ENCODE measurements around the gene SNCB. TPM values are rescaled to one million over a fixed set of nuclear protein-coding genes. Genes with fewer than 3 reads are reported as not detected.

SNCB gene
- total and polyA plus RNA-seq, 2 of the 8 experiments (the other 6 are each of a cell fraction or from before 2014, with no cell fraction given) = 4.2 to 5.9 TPM

- H3K14ac ChIP-seq (ENCODE audit: insufficient read length) = no peak overlapping the region
- peak overlapping the region; percentile 6 for H4K91ac ChIP-seq (replicated peaks; ENCODE audit: insufficient read length, low read length)
- no peak overlapping the region for H3K4me3 ChIP-seq (ENCODE audit: extremely low read depth in 1 of 4, insufficient read depth in 2 of 4, low read depth in 3 of 4, low read length in 4 of 4)
- POLR2A ChIA-PET (ENCODE audit: partially characterized antibody) = interaction anchor here (0.7 to 2.0 kb wide), 7 partner anchors 8 to 192 kb away, joined by 3 to 4 read pairs (median 3); no protein-coding TSS in a partner anchor
- no peak overlapping the region; the same call in 1 of the 2 replicates for H2BK12ac ChIP-seq (ENCODE audit: low read depth, low read length)
- no peak overlapping the region for H3K9ac ChIP-seq (replicated peaks in 1 of 4; ENCODE audit: extremely low read depth in 1 of 4, low read depth in 3 of 4, low read length in 3 of 4)
- 90% methylated on average over 6 of the region's 8 CpGs; no CpG with 5 or more reads in 1 of the 2 experiments for WGBS, 2 experiments (ENCODE audit: extremely low coverage in 1 of 2, insufficient coverage in 1 of 2, insufficient read length in 1 of 2, insufficient replicate concordance in 2 of 2, low coverage in 1 of 2, low lambda C conversion rate in 2 of 2, missing lambda C conversion rate in 1 of 2)
- no peaks in the 10 kb centered on the region for H4K20me1 ChIP-seq (replicated peaks in 1 of 2; ENCODE audit: control insufficient read depth in 1 of 2, insufficient read depth in 2 of 2, low read length in 2 of 2)
- H3K79me2 ChIP-seq (ENCODE audit: control insufficient read depth in 1 of 2, insufficient read depth in 2 of 2, low read length in 2 of 2) = no peaks in the 10 kb centered on the region
- H3K4me2 ChIP-seq (ENCODE audit: insufficient read depth in 1 of 2, low read depth in 2 of 2, low read length in 2 of 2) = no peak overlapping the region
- CTCF ChIA-PET (ENCODE audit: partially characterized antibody) = interaction anchor here (0.6 to 35.1 kb wide), 7 partner anchors 11 to 287 kb away, joined by 3 to 859 read pairs (median 3); no protein-coding TSS in a partner anchor
- H3K4ac ChIP-seq (replicated peaks; ENCODE audit: insufficient read length, low read depth, low read length) = no peak overlapping the region
- no peak overlapping the region for H2AFZ ChIP-seq (ENCODE audit: low read length)
- no peaks in the 10 kb centered on the region; a peak in 1 of 7 replicates for H3K27me3 ChIP-seq (replicated peaks in 1 of 4; ENCODE audit: control insufficient read depth in 3 of 4, extremely low read depth in 1 of 4, insufficient read depth in 3 of 4, low read length in 3 of 4)
- no peak overlapping the region for H2BK120ac ChIP-seq (replicated peaks; ENCODE audit: low read depth, low read length)
- H3K36me3 ChIP-seq (ENCODE audit: control insufficient read depth in 2 of 4, insufficient read depth in 4 of 4, low read length in 3 of 4) = no peaks in the 10 kb centered on the region
- peaks cover 0 to 14% (median 6%) of the 10 kb centered on the region in 4 experiments; a peak in 6 of 7 replicates for H3K4me1 ChIP-seq (replicated peaks in 1 of 4; ENCODE audit: control insufficient read depth in 3 of 4, insufficient read depth in 4 of 4, low read length in 3 of 4)
- no peak for DNase-seq (ENCODE audit: low read depth in 1 of 2, low spot score in 2 of 2)
- H2BK20ac ChIP-seq (ENCODE audit: low read length) = no peak overlapping the region
- no peak overlapping the region; the same call in 1 of the 2 replicates for H4K8ac ChIP-seq (ENCODE audit: extremely low read depth, insufficient read depth, low read length)
- H2BK15ac ChIP-seq (ENCODE audit: low read length) = no peak overlapping the region
- no peak for FAIRE-seq
- H3K56ac ChIP-seq (replicated peaks; ENCODE audit: insufficient read length, low read depth, low read length) = no peak overlapping the region
- no peak overlapping the region for H2AK5ac ChIP-seq (ENCODE audit: low read depth, low read length)
- TF ChIP-seq KDM5A (IDR thresholded peaks at IDR 0.05; ENCODE audit: low read length) = no peak
- no peak for TF ChIP-seq NRF1 (IDR thresholded peaks at IDR 0.05; ENCODE audit: low read depth, low read length)
- TF ChIP-seq CBX5 (IDR thresholded peaks at IDR 0.05; ENCODE audit: low read depth, low read length) = no peak
- no peak for TF ChIP-seq TEAD4 (IDR thresholded peaks at IDR 0.05; ENCODE audit: low read depth, low read length)
- no peak for TF ChIP-seq SP4 (IDR thresholded peaks at IDR 0.05; ENCODE audit: low read length)
- no peak for TF ChIP-seq SAP30 (IDR thresholded peaks at IDR 0.05; ENCODE audit: insufficient read depth, insufficient replicate concordance, low read length)
- no peak for TF ChIP-seq KDM4A (IDR thresholded peaks at IDR 0.05; ENCODE audit: low read depth, low read length, severe bottlenecking)
- TF ChIP-seq TAF1 (IDR thresholded peaks at IDR 0.05; ENCODE audit: low read depth, low read length) = no peak
- no peak for TF ChIP-seq EGR1 (IDR thresholded peaks at IDR 0.05; ENCODE audit: borderline replicate concordance, low read depth, low read length)
- no peak for TF ChIP-seq CHD1 (IDR thresholded peaks at IDR 0.05; ENCODE audit: low read depth, low read length)
- no peak for TF ChIP-seq MAFK (IDR thresholded peaks at IDR 0.05; ENCODE audit: low read depth, low read length)
- no peak for TF ChIP-seq GABPA (IDR thresholded peaks at IDR 0.05; ENCODE audit: borderline replicate concordance, insufficient read depth, low read length)
- no peak for TF ChIP-seq TCF12 (IDR thresholded peaks at IDR 0.05; ENCODE audit: low read depth, low read length)
- no peak for TF ChIP-seq TBP (IDR thresholded peaks at IDR 0.05; ENCODE audit: low read depth, low read length)
- no peak overlapping the region for H3K23ac ChIP-seq (ENCODE audit: insufficient read length)
- no peaks in the 10 kb centered on the region for H3K79me1 ChIP-seq (ENCODE audit: low read depth, low read length)
- no peak overlapping the region for H3K18ac ChIP-seq (ENCODE audit: extremely low read depth, low read length)
- no peak overlapping the region for H4K5ac ChIP-seq (ENCODE audit: insufficient read length, low read depth, low read length)
- no peaks in the 10 kb centered on the region for H3K9me3 ChIP-seq (ENCODE audit: insufficient read depth in 2 of 2, low read depth in 1 of 2, low read length in 1 of 2)
- H3K23me2 ChIP-seq (ENCODE audit: low read depth, low read length) = no peaks in the 10 kb centered on the region
- no peak overlapping the region for H3K27ac ChIP-seq (ENCODE audit: low read depth, low read length)
- H2BK5ac ChIP-seq (ENCODE audit: low read depth, low read length) = no peak overlapping the region
Observed at GRCh38 chr5:176670449-176670848, 40.1 kb upstream of the SNCB start.
